ENCODE data around the gene PIGN.

PIGN gene

DNA sequence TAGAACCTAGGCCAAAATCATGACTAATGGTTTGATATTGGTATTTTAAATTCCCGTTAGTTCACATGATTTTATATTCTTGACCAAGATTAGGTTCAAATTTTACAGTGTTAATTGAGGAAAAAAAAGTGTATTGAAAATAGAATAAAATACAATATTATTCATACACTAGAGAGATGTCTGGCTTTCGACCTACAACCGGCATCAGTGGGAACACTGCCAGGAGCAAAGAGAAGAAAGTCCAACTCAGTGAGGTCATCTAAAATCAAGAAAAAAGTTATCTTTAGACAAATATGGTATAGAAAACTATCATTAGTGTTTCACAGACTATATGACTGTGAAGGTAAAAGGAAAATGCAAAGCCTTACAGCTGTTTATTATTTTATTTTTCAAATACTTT is 81.5 kb downstream of the PIGN start:
- FAIRE-seq: no peak

DNA sequence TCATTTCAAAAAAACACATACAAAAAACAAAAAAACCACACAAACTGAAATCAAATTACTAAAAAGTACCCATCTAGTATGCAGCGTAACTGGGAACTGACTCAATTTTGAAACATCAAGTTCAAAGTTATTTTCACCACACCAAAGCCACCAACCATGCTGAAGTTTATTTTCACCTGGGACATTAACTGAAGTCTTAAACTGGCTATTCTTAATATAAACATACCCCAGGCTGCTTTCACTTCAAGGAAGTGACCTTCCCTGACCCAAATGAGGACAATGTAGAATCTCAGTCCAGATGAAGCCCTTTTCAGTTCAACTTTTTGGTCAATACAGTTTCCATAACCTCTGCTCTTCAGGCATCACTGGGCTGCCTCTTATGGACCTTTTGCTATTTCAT is 84.6 kb downstream of the PIGN start:
- FAIRE-seq: no peak

DNA sequence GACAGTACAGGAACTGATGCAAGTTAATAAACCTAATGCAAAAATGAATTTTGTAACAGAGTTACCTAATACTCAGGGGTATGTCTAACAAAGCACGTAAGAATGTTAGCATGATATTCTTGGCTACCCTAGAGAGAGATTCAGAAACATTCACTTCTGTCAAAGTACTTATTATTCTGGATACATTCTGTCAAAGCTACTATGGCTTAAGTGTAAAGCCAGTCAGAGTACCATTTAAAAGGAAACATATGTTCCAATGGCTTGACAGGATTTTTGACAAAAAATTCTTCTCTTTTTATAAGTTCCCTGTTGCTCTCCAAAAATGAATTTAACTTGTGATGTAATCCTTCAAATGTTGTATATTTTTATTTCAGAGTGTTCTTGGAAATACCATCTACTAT is 85.5 kb downstream of the PIGN start:
- FAIRE-seq: no peak

DNA sequence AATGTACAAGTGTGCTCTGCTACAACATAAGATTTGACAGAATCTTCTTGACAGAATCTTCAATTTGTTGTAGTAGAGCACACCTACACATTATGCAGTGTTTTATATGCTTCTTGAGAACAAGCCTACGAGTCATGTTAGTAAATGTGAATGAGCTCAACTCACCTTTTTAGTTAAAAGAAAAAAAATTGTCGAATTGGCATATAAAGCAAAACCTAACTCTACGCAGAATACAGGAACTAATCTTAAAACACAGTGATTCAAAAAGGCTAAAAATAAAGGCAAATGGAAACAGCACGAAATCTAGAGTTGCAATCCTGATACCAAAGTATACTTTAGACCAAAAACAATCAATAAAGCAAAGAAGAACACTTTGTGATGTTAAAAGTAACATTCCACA is 87.9 kb downstream of the PIGN start:
- no peak for FAIRE-seq

DNA sequence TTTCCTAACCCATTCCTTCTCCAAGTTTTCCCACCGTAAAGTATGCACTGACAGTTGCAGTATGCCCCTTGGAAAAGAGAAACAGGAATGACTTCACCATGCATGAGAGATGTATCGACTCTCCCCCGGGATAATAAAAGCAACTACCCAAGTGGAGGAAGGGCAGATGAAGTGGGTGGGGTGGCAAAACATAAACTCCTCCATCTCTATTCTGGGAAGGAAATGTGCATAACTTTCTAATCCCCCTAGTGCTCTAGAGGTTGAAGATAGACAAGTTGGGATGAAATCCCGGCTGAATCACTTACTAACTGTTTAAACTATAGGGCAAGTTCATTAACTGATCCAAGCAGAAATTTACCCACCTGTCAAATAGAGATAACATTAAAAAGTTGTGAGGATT is 89.2 kb downstream of the PIGN start:
- FAIRE-seq: no peak

DNA sequence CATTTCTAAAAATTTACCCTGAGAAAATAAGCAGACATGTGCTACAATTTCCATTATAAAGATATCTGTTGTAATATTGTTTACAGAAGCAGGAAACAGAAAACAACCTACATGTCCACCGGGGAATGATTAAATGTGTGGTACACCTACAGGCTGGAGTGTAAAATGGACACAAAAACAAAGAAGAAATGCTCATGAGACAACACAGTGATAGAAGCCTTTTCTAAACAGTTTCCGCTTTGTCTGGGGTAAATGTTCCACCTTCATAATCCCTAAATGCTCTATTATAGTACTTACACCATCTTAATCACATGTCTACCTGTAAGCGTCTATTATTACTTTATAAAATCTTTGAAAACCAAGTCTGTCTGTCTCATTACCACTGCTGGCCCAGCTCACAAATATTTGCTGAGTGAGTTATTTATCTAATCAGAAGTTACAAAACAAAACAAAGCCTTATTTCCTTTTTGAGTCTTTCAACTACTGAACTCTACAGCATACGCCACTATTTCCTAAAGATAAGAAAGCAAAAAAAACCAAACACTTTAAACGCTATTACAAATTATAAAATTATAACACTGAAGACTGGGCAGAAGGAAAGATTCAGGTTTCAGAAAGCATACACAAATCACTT is 95.3 kb downstream of the PIGN start:
- FAIRE-seq: no peak

DNA sequence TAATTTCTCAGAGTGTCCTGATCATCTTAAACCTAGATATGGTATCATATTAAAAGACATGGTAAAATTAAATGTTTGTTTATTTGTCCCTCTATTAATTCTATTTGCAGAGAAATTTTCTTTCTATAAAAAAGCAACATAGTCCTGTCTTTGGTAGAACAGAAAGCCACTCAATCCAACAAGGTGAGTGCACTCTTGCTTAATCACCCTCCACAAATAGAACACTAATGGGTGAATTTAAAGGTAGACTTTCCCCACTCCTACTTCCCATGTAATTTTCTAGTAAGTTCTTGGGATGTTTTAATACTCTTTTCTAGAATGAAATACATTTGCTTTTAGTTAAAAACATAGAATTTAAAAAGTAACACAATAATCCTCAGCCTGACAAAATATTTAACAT is 97.7 kb downstream of the PIGN start:
- no peak for FAIRE-seq

DNA sequence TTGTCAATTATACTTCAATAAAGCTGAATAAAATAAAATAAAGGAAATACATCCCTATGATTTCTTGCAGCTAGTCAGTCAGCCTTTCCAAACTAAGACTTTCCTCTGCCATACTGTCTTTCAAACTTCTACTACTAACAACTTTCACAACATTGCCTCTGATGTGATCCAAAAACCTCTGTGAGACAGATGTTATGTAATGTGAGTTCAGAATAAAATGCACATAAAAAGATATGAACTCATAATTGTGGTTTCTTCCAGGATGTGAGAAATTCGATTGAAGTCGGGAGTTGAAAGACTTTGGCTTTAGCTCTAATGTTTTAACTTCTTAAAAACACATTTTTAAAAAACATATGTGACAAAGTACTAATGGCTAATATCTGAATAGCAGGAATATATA is 98.7 kb downstream of the PIGN start:
- FAIRE-seq: no peak

DNA sequence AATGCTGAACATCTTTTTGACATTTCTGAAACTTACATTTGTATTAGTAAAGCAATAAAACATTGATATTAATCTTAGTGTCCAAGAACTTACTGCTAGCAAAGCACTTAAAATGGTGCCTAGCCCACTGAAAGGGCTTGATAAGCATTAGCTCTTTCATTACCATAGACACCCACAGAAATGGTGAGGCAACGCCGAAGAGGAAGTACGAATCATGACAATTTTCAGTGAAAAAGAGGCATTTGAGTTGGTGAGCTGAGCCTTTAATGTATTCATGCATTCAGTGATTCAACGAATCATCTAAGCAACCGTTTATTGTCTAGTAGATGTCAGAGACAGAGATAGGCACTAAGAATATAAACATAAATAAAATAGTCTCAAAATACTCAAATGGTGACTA is 101.1 kb downstream of the PIGN start:
- no peak for FAIRE-seq

DNA sequence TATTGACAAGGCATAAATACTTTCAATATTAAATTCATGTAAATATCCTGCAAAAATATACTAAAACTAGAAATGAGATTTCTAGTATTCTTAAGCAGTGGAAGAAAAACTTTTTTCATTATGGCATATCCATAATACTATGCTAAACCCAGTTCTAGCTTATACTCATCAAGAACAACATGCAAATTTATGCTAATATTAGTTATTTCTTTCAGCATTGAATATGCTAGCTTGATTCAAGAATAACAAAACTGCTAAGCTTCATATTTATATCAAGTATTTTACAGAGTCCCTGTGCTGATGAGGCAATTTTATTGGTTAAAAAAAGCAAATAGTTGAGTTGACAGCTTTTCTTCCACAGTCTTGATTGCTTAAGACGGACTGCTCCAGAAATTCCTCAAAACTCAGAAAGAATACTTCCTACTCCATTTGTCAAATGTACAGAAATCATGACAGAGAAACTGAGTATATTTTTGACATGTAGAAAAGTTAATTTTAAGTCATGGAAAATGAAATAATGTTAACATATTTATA is 105.0 kb downstream of the PIGN start:
- FAIRE-seq: no peak

DNA sequence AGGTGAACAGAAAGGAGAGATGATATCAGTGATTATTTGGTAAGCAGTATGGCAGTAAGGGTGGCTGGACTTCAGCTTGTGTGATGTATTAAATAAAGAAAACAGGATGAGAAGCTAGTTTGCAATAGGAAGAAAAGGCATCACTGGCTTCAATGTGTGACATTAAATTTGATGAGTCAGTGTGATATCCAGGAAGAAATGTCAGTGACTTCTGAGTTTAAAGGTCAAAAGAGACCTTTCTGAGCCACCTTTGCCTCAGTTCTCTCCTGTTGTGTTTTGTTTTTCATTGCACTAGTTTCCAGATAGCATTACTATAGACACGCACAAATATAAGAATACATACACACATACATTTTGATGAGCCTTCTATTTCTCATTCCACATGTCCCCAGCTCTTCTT is 105.6 kb downstream of the PIGN start:
- FAIRE-seq: no peak

DNA sequence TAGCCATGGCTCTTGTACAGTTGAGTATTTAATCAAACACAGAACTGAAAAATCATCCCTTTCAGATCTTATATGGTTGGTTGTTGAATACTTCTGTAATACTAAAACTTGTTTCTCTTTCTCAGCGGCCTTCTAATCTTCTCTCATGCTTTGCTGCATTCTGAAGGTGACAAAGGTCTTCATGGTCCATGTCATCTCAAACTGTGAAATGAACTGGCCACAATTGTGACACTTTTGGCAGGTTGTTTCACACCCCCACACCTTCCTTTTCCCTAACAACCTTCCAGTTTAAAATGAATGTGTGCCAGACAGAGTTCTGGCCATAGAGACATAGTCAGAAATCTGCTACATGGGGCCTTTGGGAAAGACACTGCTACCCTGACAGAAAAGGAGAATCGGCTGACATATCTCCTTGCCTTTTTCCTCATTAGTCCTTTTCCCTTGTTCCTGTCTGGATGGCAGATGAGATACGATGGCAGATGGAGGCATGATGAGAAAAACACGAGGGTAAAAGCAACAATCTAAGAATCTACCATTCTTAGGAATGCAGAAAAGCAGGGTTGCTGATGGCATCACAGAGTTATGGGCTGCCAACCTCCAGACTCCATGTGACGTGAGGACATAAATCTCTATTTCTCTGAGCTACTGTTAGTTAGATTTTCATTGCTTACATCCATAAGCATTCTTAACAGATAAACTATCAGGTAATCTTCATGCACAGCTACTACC is 106.5 kb downstream of the PIGN start:
- FAIRE-seq: no peak

DNA sequence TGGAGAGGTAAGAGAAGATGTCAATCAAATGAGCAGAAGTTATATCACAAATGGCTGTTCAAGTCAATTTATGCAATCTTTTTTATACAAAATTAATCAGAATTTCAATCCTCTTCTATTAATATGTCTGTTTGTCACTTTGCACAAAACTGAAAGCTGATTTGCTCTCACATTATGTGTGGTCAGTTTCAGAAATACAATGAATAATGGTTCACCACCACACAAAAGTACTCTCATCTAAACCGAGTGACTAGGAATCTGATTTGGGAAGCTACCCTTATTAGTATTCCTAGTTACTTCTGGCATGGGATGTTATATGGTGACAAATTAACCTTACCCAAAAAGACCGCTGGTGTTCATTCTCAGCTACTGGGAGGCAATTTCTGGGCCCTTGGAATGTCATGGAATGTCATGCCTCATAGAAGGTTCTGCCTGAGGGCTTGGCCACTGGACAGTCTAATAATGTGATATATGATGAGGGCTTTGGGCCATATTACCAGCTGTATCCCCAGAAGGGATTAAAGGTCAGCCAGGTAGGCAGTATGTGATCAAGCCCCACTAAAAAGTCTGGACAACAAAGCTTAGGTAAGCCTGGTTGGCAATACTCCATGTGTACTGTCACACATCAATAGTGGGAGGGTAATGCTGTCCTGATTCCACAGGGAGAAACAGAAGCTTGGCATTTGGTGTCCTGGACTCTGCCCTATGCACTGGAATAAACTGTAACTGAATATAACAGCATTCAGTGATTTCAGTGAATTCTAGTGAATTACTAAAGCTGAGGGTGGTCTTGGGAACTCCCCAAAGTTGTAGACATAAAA is 113.2 kb downstream of the PIGN start:
- FAIRE-seq: no peak

DNA sequence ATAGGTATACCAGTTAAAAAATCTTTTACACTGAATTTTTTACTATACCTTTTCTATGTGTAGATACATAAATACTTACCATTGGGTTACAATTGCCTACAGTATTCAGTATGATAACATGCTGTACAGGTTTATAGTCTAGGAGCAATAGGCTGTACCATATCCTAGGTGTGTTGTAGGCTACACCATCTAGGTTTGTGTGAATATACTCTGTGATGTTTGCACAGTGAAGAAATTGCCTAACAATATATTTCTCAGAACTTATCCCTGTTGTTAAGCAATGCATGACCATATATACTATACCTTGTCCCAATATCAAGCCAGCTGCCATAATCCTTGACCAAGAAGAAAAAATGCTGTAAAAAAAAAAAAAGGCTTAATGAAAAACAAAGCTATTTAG is 114.5 kb downstream of the PIGN start:
- FAIRE-seq: no peak

DNA sequence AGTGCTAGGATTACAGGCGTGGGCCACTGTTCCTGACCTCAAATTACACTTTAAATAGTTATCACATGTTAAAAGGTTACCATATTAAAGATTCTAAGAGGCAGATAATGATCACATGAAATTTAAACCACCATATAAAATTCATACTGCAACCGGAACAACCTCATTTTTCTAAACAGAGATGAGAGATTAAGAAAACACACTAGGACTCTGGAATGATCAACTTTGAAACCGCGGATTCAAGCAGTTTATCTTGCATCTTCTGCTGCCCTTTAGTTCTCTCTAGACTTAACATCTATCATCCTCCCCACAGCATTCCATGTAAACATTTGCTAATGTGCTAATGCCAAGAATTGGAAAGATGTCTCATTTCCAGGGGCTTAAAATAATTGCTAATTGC is 115.8 kb downstream of the PIGN start:
- no peak for FAIRE-seq

DNA sequence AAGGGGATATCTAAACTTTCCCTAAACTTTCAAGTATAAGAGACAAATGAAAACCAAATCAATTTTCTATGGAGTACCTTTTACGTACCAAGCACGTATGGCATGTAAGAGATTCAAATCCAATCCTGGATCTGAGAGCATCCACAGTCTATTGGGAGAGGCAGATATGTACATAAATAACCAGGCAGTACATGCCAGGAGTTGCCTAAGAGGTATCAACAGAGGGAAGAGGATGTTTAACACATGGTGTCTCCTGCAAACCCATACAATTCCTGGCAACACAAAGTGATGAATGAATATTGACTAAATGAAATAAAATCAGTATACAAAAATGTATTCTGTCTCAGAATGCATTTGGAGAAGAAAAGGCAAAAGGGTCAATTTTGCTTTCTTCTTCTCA is 116.6 kb downstream of the PIGN start:
- no peak for FAIRE-seq

DNA sequence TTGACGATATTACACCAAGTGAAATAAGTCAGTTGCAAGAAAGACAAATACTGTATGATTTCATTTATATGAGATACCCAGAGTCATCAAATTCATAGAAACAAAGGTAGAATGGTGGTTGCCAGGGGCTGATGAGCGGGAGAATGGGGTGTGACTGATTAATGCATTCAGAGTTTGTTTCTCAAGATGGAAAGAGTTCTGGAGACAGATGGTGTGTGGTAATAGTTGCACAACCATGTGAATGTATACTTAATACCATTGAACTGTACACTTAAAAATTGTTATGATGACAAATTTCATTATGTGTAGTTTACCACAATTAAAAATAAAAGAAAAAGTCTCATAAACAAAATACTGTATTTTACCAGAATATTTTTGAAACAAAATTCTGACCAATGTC is 117.3 kb downstream of the PIGN start:
- FAIRE-seq: no peak

DNA sequence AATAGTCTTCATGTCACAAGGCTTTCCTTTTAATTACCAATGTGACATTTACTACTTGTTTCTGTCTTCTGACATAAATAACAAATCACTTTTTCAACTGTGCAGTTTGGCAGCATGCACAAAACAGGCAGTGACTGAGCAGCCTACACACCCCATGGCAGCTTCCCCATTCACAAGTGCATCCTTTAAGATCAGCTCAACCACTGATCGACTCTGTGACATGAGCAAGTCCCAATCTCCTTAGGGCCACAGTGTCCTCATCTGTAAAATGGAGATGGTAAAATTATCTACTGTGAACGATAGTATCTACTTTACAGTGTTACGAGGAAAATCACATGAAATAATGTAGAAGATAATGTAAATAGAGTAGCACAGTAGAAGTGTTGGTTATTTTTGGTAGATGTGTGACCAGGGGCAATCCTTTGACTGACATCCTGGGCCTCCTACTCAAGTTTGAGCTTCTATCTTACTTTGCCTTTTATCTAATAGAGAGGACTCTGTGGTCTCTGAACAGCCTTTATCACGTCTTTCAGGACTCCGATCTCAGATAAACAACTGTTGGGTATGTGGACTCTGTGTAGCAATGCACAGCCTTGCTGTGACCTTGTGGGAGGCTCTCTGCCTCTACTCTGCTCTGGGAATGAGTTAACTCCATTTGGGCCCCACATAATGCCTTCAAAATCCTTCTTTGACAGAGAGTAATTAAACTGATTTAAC is 120.6 kb downstream of the PIGN start:
- no peak for FAIRE-seq

DNA sequence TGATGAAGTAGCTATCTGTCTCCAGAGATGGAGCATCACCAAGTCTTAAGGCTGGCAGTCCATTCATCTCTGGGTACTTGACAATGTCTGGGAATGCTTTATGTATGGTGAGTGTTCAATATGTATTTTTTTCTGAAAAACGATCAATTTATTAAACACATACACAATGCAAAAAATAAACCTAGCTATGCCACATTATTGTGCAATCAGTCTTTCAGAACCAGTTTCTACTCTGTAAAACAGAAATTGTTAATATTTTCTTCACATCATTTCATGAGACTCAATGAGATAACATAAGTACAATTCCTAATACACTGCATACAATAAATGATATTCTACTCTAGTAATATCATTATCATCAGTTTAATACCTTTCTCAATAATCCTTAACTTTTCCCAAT is 122.5 kb downstream of the PIGN start:
- FAIRE-seq: no peak

DNA sequence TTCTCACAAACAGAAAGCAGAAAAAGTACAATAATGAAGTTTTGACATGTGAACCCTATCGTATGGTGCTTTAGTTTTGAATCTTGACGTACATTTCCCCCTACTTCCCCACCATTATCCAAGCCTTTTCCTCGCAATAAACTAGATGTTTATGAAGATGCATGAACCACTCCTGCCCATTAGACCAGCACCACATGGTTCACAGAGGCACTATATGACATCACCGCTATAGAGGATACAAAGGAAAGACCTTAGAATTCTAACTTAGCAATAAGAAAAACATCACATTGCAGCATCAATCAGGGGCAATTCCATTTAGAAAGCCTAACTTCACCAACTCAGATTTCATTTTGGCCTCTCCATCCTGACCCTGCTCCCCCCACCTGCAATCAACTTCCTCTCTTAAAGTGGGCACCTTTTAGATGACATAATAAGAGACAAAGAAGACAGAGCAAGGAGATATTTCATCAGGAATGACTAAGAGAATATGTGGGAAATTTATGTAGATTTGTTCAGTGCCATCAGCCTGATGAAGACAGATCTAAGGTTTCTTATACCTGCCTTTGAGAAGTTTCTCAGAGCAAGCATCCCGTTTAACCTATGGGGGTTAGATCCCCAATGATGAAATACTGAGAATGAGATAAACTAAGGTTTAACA is 124.9 kb downstream of the PIGN start:
- FAIRE-seq: no peak

DNA sequence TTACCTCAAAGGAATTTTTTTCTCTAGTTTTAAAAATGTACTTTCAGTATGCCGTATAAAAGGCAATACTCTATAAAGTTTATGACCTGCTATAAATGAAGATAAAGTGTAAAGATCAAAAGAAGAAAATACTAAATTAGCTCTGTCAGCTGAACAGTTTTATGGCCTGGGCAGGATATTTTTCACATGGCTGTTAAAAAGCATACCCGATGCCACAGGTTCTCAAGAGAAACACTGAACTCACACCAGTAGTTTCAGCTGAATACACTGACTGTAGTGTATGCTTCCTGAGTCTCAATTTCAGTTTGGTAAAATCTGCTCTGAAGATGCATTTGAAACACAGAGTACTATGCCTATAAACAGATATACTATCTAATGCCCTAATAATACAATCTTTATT is 126.0 kb downstream of the PIGN start:
- FAIRE-seq: no peak

DNA sequence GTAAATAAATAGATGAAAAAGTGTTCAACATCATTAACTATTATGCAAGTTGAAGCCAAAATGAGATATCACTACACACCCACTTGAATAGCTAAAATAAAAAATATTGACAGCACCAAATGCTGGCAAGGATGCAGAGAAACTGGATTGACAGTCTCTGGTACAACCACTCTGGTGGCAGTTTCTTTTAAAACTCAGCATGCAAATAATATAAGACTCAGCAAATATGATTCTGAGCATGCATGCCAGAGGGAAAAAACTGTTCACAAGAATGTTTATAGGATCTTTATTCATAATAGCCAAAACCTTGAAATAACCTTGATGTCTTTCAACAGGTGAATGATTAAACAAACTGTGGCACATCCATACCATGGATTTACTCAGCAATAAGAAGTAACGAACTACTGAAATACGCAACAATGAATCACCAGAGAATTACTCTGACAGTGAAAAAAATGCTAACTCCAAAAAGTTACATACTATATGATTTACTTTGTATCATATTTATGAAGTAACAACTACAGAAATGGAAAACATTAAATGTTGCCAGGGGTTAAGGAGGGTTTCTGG is 131.8 kb downstream of the PIGN start:
- no peak for FAIRE-seq
